ENCODE data around the gene FZD4.

DNA sequence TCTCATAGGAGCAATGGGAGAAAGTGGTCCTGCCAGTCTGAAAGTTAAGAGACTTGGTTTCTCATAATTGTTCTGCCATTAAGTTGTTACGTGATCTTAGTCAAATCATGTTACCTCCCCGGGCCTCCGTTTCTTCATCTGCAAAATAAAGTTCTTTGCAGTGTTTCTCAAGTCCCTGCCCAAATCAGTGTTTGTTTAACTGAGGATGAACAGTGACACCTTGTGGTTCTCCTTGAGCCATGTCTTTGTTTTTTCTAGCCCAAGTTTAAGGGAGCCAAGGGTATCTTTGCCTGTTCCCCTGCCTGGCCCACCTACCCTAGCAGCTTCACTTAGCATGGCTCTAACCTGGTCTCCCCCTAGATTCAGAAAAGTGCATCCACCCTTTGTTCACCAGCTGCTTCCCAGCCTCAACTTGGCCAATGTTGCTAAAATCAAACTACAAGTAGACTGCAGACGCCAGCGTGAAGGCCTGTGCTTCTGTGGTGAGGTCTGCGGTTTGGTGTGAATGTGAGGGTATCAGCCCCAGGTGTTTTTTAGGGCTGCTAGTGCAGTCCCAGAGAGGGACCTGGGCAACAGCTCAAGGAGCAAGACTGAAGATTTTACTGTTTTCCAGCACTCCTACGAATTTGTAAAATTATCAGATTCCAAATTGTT lies 35.5 kb downstream of the FZD4 start:
- no peak for TF ChIP-seq IKZF1 (conservative IDR thresholded peaks at IDR 0.05)
- no peak for TF ChIP-seq CBX3 (IDR thresholded peaks at IDR 0.05; ENCODE audit: borderline replicate concordance, low read depth)
- TF ChIP-seq MYC (IDR thresholded peaks at IDR 0.05; ENCODE audit: insufficient read depth, insufficient read length, insufficient replicate concordance, low read length, severe bottlenecking): no peak
- no peak for TF ChIP-seq CBX5 (IDR thresholded peaks at IDR 0.05; ENCODE audit: low read depth)
- TF ChIP-seq, protein P1, sequence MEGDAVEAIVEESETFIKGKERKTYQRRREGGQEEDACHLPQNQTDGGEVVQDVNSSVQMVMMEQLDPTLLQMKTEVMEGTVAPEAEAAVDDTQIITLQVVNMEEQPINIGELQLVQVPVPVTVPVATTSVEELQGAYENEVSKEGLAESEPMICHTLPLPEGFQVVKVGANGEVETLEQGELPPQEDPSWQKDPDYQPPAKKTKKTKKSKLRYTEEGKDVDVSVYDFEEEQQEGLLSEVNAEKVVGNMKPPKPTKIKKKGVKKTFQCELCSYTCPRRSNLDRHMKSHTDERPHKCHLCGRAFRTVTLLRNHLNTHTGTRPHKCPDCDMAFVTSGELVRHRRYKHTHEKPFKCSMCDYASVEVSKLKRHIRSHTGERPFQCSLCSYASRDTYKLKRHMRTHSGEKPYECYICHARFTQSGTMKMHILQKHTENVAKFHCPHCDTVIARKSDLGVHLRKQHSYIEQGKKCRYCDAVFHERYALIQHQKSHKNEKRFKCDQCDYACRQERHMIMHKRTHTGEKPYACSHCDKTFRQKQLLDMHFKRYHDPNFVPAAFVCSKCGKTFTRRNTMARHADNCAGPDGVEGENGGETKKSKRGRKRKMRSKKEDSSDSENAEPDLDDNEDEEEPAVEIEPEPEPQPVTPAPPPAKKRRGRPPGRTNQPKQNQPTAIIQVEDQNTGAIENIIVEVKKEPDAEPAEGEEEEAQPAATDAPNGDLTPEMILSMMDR (IDR thresholded peaks at IDR 0.05 in 2 of 3, conservative IDR thresholded peaks at IDR 0.05 in 1 of 3; ENCODE audit: control insufficient read depth in 2 of 3, extremely low read depth in 1 of 3, insufficient read depth in 1 of 3, low read depth in 3 of 3, low read length in 3 of 3): peak; percentile 51 to 57 (median 56); a peak in 5 of 6 replicates
- TF ChIP-seq ZNF384 (IDR thresholded peaks at IDR 0.05; ENCODE audit: borderline replicate concordance, low read depth, low read length): no peak
- TF ChIP-seq, protein P2, sequence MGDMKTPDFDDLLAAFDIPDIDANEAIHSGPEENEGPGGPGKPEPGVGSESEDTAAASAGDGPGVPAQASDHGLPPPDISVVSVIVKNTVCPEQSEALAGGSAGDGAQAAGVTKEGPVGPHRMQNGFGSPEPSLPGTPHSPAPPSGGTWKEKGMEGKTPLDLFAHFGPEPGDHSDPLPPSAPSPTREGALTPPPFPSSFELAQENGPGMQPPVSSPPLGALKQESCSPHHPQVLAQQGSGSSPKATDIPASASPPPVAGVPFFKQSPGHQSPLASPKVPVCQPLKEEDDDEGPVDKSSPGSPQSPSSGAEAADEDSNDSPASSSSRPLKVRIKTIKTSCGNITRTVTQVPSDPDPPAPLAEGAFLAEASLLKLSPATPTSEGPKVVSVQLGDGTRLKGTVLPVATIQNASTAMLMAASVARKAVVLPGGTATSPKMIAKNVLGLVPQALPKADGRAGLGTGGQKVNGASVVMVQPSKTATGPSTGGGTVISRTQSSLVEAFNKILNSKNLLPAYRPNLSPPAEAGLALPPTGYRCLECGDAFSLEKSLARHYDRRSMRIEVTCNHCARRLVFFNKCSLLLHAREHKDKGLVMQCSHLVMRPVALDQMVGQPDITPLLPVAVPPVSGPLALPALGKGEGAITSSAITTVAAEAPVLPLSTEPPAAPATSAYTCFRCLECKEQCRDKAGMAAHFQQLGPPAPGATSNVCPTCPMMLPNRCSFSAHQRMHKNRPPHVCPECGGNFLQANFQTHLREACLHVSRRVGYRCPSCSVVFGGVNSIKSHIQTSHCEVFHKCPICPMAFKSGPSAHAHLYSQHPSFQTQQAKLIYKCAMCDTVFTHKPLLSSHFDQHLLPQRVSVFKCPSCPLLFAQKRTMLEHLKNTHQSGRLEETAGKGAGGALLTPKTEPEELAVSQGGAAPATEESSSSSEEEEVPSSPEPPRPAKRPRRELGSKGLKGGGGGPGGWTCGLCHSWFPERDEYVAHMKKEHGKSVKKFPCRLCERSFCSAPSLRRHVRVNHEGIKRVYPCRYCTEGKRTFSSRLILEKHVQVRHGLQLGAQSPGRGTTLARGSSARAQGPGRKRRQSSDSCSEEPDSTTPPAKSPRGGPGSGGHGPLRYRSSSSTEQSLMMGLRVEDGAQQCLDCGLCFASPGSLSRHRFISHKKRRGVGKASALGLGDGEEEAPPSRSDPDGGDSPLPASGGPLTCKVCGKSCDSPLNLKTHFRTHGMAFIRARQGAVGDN (IDR thresholded peaks at IDR 0.05): no peak
- TF ChIP-seq YY1 (IDR thresholded peaks at IDR 0.05; ENCODE audit: low read depth, low read length): no peak

All from GM12878 (cell line).